ENCODE results near the gene TAF11L7.
"Not testable (repeated sequence)": the region's sequence is repeated elsewhere in the genome, so short reads cannot be mapped to it uniquely, and the experiment has no call there.

Gene TAF11L7

DNA sequence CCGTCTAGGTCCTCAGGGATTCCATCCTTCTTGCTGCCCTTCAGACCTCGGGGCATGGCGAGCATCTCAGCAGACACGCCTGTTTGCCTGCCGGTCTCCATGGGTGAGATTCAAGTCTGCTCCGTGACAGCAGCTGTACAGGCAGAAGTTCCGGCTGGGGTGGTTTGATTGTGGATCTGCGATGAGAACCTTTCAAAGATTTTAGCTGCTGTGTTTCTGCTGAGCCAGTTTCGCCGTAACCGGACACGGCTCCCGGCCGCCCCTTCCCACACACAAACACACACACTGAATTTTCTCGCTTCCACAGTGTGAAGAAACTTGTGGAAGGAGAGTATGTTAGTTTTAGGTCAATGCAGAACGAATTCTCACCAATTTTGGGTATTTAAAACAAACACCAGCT, at the start of gene TAF11L7:
TAF11L7 (minus strand) TSS at position 101 of the 400 bp plus-strand sequence.
- H3K36me3 Mint-ChIP-seq (ENCODE audit: low read depth); H3K27me3 Mint-ChIP-seq (ENCODE audit: low read depth); H3K4me3 Mint-ChIP-seq; H3K27ac Mint-ChIP-seq; H3K4me1 Mint-ChIP-seq (ENCODE audit: low read depth); H3K9me3 Mint-ChIP-seq: not testable (repeated sequence)

DNA sequence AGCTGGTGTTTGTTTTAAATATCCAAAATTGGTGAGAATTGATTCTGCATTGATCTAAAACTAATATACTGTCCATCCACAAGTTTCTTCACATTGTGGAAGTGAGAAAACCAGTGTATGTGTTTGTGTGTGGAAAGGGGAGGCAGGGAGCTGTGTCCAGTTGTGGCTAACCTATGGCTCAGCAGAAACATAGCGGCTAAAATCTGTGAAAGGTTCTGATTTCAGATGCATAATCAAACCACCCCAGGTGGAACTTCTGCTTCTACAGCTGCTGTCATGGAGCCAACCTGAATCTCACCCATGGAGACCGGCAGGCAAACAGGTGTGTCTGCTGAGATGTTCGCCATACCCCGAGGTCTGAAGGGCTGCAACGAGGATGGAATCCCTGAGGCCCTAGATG, 48.6 kb upstream of the TAF11L7 start, which contains the start of gene TAF11L14:
TAF11L14 (plus strand) TSS at position 301 of the 400 bp plus-strand sequence.
- Mint-ChIP-seq H3K36me3 (ENCODE audit: low read depth) (no peaks in the 10 kb centered on the region), H3K4me1 (ENCODE audit: low read depth) (no peaks in the 10 kb centered on the region), H3K27me3 (ENCODE audit: low read depth) (no peaks in the 10 kb centered on the region), H3K27ac (no peak within 1 kb of the TSS), H3K4me3 (no peak within 1 kb of the TSS), H3K9me3 (peaks cover 20% of the 10 kb centered on the region)

DNA sequence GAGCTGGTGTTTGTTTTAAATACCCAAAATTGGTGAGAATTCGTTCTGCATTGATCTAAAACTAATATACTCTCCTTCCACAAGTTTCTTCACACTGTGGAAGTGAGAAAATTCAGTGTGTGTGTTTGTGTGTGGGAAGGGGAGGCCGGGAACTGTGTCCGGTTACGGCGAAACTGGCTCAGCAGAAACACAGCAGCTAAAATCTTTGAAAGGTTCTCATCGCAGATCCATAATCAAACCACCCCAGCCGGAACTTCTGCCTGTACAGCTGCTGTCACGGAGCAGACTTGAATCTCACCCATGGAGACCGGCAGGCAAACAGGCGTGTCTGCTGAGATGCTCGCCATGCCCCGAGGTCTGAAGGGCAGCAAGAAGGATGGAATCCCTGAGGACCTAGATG, 46.2 kb upstream of the TAF11L7 start, which contains the start of gene TAF11L13:
TAF11L13 (plus strand) TSS at position 301 of the 400 bp plus-strand sequence.
- H3K27me3 Mint-ChIP-seq (ENCODE audit: low read depth); H3K36me3 Mint-ChIP-seq (ENCODE audit: low read depth); H3K27ac Mint-ChIP-seq; H3K4me3 Mint-ChIP-seq; H3K4me1 Mint-ChIP-seq (ENCODE audit: low read depth): not testable (repeated sequence)
- H3K9me3 Mint-ChIP-seq, result peaks cover 20% of the 10 kb centered on the region

DNA sequence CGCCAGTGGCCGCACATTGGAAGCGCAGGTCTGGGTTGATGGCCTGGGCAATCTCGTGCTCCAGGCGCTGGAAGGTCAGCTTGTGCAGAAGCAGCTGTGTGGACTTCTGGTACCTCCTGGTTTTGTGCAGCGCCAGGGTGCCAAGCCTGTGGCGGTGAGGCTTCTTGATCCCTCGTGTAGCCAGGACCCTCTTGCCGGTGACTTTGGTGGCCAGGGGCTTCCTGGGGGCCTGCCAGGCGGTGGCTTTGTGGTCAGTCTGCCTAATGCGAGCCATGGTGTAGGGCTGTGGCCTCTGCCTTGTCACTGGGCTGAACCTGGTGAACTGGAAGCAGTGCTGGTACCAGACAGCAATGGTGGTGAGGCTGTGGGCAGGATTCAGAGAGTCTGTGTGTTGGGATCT, 40.1 kb upstream of the TAF11L7 start:
- peaks cover 13% of the 10 kb centered on the region for H3K9me3 Mint-ChIP-seq
- H3K27ac Mint-ChIP-seq, result no peak overlapping the region
- no peak overlapping the region for H3K4me3 Mint-ChIP-seq
- no peaks in the 10 kb centered on the region for H3K36me3 Mint-ChIP-seq (ENCODE audit: low read depth)
- H3K4me1 Mint-ChIP-seq (ENCODE audit: low read depth), result no peaks in the 10 kb centered on the region
- no peaks in the 10 kb centered on the region for H3K27me3 Mint-ChIP-seq (ENCODE audit: low read depth)

DNA sequence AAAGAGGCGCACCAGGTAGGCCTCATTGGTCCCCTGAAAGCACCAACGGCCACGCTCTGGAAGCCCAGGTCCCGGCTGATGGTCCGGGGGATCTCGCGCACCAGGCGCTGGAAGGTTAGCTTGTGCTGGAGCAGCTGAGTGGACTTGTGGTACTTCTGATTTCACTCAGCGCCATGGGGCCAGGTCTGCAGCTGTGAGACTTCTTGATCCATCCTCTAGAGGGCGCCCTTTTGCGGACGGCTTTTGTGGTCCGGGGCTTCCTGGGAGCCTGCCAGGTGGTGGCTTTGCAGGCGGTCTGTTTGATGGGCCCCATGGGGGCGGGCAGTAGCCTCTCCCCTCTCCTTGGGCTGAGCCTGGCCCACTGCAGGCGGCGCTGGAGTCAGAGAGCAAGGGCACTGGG, 35.1 kb upstream of the TAF11L7 start:
- Mint-ChIP-seq H3K27ac (no peak overlapping the region), H3K36me3 (ENCODE audit: low read depth) (no peaks in the 10 kb centered on the region), H3K4me1 (ENCODE audit: low read depth) (no peaks in the 10 kb centered on the region)

DNA sequence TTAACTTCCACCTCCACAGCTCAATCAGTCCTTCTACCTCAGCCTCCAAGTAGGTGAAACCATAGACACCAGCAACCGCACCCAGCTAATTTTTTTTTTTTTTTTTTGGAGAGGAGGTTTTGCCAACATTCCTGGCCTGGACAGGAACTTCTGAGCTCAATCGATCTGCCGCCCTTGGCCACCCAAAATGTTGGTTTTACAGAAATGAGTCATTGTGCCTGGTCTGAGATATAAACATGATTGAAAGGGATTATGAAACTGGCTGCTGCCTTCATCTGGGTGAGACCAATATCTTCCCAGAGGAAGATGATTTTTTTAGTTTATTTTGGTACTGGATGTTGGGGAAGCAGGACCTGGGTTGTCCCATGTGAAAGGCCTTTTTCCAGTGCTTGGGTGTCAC, 33.8 kb upstream of the TAF11L7 start:
- Mint-ChIP-seq H3K27me3 (ENCODE audit: low read depth) (no peaks in the 10 kb centered on the region), H3K36me3 (ENCODE audit: low read depth) (no peaks in the 10 kb centered on the region), H3K4me3 (no peak overlapping the region), H3K27ac (no peak overlapping the region), H3K9me3 (peaks cover 31% of the 10 kb centered on the region), H3K4me1 (ENCODE audit: low read depth) (no peaks in the 10 kb centered on the region)

More for the DNA sequence above, 35.1 kb upstream of the TAF11L7 start:
- H3K4me3 Mint-ChIP-seq, result no peak overlapping the region
- H3K27me3 Mint-ChIP-seq (ENCODE audit: low read depth), result no peaks in the 10 kb centered on the region
- peaks cover 39% of the 10 kb centered on the region for H3K9me3 Mint-ChIP-seq

DNA sequence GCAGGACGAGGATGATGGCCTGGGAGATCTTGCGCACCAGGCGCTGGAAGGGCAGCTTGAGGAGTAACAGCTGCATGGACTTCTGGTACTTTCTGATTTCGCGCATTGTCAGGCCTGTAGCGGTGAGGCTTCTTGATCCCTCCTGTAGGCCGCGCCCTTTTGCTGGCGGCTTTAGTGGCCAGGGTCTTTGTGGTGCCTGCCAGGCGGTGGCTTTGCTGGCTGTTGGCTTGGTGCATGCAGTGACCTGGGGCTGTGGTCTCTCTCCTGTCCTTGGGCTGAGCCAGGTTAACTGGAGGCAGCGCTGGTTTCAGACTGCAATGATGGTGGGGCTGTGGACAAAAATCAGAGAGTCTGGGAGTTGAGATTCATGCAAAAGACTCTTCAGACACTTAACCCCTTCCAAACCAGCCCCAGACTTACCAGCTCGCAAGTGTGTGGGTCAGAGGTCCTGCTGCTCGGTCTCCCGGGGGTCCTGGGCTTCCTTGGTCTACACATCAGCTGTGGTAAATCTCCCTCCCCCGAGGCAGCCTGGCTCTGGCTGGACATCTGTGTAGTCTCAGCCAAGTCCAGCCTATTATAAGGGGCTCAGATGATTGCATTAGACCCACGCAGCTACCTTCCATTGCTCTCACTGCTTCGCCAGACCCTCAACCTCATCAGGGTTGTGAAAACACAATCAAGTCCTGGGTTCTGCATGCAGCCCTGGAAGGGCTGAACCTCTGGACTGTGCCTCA, 29.5 kb upstream of the TAF11L7 start:
- no peaks in the 10 kb centered on the region for H3K27me3 Mint-ChIP-seq (ENCODE audit: low read depth)
- peaks cover 37% of the 10 kb centered on the region for H3K9me3 Mint-ChIP-seq
- no peak overlapping the region for H3K27ac Mint-ChIP-seq
- H3K4me3 Mint-ChIP-seq, result no peak overlapping the region
- H3K36me3 Mint-ChIP-seq (ENCODE audit: low read depth), result no peaks in the 10 kb centered on the region
- H3K4me1 Mint-ChIP-seq (ENCODE audit: low read depth), result no peaks in the 10 kb centered on the region

DNA sequence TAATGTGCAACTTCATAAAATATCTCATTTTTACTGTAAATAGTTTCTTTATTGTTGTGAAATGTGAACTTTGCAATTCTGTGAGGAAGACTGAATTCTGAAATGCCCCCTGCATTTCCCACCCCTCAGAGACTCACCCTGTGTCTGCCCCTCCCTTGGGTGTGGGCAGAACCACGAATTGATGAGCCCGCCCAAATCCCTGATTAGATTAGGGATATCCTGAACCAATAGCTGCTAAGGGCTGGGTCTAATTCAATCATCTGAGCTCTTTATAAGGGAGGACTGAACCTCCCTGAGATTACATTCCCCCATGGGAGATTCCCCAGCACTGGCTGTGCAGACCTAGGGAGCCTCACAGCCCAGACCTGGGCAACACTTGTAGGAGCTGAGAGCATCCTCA, 24.5 kb upstream of the TAF11L7 start, which contains the start of gene TAF11L12:
TAF11L12 (plus strand) TSS at position 301 of the 400 bp plus-strand sequence.
- H3K4me1 Mint-ChIP-seq (ENCODE audit: low read depth); H3K27me3 Mint-ChIP-seq (ENCODE audit: low read depth); H3K36me3 Mint-ChIP-seq (ENCODE audit: low read depth); H3K4me3 Mint-ChIP-seq; H3K27ac Mint-ChIP-seq: not testable (repeated sequence)
- peaks cover 35% of the 10 kb centered on the region for H3K9me3 Mint-ChIP-seq

DNA sequence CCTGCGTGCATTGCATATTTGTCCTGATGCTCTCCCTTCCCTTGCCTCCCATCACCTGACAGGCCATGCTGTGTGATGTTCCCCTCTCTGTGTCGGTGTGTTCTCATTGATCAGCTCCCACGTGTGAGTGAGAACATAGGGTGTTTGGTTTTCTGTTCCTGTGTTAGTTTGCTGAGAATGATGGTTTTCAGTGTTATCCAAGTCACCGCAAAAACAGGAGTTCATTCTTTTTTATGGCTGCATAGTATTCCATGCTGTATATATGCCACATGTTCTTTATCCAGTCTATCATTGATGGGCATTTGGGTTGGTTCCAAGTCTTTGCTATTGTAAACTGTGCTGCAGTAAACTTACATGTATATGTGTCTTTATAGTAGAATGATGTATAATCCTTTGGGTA, 21.9 kb upstream of the TAF11L7 start:
- not testable (repeated sequence) for H3K27ac Mint-ChIP-seq; H3K4me3 Mint-ChIP-seq; H3K4me1 Mint-ChIP-seq (ENCODE audit: low read depth); H3K36me3 Mint-ChIP-seq (ENCODE audit: low read depth); H3K27me3 Mint-ChIP-seq (ENCODE audit: low read depth)
- H3K9me3 Mint-ChIP-seq, result peaks cover 33% of the 10 kb centered on the region

DNA sequence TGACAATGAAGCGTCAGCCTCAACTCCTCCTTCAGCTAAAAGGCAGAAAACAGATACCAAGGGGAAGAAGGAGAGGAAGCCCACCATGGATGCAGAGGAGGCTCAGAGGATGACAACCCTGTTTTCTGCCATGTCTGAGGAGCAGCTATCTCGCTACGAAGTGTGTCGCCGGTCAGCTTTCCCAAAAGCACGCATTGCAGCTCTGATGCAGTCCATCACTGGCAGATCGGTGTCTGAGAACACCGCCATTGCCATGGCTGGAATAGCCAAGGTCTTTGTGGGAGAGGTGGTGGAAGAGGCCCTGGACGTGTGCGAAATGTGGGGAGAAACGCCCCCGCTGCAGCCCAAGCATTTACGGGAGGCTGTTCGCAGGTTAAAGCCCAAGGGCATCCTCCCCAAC, 19.4 kb upstream of the TAF11L7 start:
- Mint-ChIP-seq H3K9me3 (peaks cover 31% of the 10 kb centered on the region), H3K27ac (no peak overlapping the region), H3K4me1 (ENCODE audit: low read depth) (no peaks in the 10 kb centered on the region), H3K36me3 (ENCODE audit: low read depth) (no peaks in the 10 kb centered on the region), H3K27me3 (ENCODE audit: low read depth) (no peaks in the 10 kb centered on the region), H3K4me3 (no peak overlapping the region)

DNA sequence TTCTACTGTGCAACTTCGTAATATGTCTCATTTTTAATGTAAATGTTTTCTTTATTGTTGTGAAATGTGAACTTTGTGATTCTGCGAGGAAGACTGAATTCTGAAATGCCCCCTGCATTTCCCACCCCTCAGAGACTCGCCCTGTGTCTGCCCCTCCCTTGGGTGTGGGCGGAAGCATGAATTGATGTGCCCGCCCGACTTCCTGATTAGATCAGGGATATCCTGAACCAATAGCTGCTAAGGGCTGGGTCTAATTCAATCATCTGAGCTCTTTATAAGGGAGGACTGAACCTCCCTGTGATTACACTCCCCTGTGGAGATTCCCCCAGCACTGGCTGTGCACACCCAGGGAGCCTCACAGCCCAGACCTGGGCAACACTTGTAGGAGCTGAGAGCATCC, 18.3 kb upstream of the TAF11L7 start, which contains the start of gene TAF11L11:
TAF11L11 (plus strand) TSS at position 304 of the 400 bp plus-strand sequence.
- not testable (repeated sequence) for H3K4me3 Mint-ChIP-seq

DNA sequence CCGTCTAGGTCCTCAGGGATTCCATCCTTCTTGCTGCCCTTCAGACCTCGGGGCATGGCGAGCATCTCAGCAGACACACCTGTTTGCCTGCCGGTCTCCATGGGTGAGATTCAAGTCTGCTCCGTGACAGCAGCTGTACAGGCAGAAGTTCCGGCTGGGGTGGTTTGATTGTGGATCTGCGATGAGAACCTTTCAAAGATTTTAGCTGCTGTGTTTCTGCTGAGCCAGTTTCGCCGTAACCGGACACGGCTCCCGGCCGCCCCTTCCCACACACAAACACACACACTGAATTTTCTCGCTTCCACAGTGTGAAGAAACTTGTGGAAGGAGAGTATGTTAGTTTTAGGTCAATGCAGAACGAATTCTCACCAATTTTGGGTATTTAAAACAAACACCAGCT, 12.2 kb upstream of the TAF11L7 start, which contains the start of gene TAF11L10:
TAF11L10 (minus strand) TSS at position 101 of the 400 bp plus-strand sequence.
- peaks cover 21% of the 10 kb centered on the region for H3K9me3 Mint-ChIP-seq
- H3K27me3 Mint-ChIP-seq (ENCODE audit: low read depth); H3K4me3 Mint-ChIP-seq; H3K36me3 Mint-ChIP-seq (ENCODE audit: low read depth); H3K4me1 Mint-ChIP-seq (ENCODE audit: low read depth); H3K27ac Mint-ChIP-seq: not testable (repeated sequence)

More for the DNA sequence above, 18.3 kb upstream of the TAF11L7 start, which contains the start of gene TAF11L11:
- not testable (repeated sequence) for H3K4me1 Mint-ChIP-seq (ENCODE audit: low read depth); H3K27me3 Mint-ChIP-seq (ENCODE audit: low read depth); H3K36me3 Mint-ChIP-seq (ENCODE audit: low read depth); H3K27ac Mint-ChIP-seq
- peaks cover 37% of the 10 kb centered on the region for H3K9me3 Mint-ChIP-seq

DNA sequence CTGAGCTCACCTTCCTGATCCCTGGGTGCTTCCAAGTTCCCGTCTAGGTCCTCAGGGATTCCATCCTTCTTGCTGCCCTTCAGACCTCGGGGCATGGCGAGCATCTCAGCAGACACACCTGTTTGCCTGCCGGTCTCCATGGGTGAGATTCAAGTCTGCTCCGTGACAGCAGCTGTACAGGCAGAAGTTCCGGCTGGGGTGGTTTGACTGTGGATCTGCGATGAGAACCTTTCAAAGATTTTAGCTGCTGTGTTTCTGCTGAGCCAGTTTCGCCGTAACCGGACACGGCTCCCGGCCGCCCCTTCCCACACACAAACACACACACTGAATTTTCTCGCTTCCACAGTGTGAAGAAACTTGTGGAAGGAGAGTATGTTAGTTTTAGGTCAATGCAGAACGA, 8.7 kb upstream of the TAF11L7 start, which contains the start of gene TAF11L9:
TAF11L9 (minus strand) TSS at position 140 of the 400 bp plus-strand sequence.
- H3K4me1 Mint-ChIP-seq (ENCODE audit: low read depth); H3K9me3 Mint-ChIP-seq; H3K36me3 Mint-ChIP-seq (ENCODE audit: low read depth); H3K27ac Mint-ChIP-seq; H3K27me3 Mint-ChIP-seq (ENCODE audit: low read depth); H3K4me3 Mint-ChIP-seq: not testable (repeated sequence)

DNA sequence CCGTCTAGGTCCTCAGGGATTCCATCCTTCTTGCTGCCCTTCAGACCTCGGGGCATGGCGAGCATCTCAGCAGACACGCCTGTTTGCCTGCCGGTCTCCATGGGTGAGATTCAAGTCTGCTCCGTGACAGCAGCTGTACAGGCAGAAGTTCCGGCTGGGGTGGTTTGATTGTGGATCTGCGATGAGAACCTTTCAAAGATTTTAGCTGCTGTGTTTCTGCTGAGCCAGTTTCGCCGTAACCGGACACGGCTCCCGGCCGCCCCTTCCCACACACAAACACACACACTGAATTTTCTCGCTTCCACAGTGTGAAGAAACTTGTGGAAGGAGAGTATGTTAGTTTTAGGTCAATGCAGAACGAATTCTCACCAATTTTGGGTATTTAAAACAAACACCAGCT, 5.3 kb upstream of the TAF11L7 start, which contains the start of gene TAF11L8:
TAF11L8 (minus strand) TSS at position 101 of the 400 bp plus-strand sequence.
- H3K4me1 Mint-ChIP-seq (ENCODE audit: low read depth); H3K27me3 Mint-ChIP-seq (ENCODE audit: low read depth); H3K36me3 Mint-ChIP-seq (ENCODE audit: low read depth); H3K27ac Mint-ChIP-seq; H3K9me3 Mint-ChIP-seq; H3K4me3 Mint-ChIP-seq: not testable (repeated sequence)
